Measurements from ENCODE around the gene KCNH6. TPM values are rescaled to one million over a fixed set of nuclear protein-coding genes. Genes with fewer than 3 reads are reported as not detected.

The KCNH6 gene
- total and polyA plus RNA-seq, 2 donors from 2014 or later: 0.57 to 4.8 TPM

DNA sequence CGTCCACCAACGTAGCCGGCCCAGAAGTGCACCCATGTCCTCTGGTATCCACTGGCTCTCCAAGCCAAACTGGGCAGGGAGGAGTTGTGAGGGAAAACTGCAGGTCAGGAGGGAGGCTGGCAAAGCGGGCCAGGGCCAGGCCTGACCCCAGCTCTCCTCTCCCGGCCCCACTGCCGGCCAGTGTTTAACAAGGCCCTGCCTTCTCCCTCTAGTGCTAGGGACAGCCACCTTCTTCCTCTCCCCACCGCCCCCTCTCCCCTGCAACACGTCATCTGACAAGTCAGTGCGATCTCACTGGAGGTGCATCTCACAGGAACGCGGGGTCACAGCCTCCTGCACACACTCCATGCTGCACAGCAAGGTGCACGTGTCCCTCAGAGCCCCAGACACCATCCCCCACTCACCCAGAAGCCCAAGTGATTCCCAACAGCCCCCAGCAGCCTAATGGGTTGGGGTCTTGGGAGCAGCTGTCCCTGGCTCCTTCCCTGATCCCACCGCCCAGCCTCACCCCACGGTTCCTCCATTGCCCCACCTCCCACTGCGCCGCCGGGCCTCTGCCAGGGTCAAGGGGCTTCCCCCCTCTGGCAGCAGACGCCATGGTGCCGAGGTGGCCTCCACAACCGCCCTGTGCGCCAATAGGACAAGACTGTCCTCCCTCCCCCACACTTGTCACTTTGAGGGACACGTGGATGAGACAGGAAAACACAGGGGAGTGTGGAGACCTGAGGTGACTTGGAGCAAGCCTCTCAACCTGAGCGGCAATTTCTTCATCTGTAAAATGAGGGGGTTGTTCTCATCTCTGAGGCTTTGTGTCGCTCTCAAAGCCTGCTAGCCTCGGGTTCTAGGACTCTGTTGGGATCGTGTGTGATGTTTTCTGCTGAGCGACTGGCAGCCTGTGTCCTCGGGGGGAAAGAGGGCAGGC is 47.4 kb upstream of the KCNH6 start:
- intact Hi-C loops (cut with DNase I): no loop called here
- Histone ChIP-seq H3K4me3 (ENCODE audit: low read length in 3 of 3) (no peak overlapping the region), H3K9ac (ENCODE audit: low read length in 3 of 3) (no peak overlapping the region), H3K27ac (ENCODE audit: low read depth in 2 of 2, low read length in 2 of 2) (no peak overlapping the region), H3K4me1 (ENCODE audit: control insufficient read depth in 2 of 3, insufficient read depth in 2 of 3, low read depth in 1 of 3, low read length in 3 of 3) (peaks cover 0 to 12% (median 3%) of the 10 kb centered on the region in 3 donors), H3K36me3 (ENCODE audit: control insufficient read depth in 2 of 3, insufficient read depth in 3 of 3, low read length in 3 of 3) (no peaks in the 10 kb centered on the region), H3K27me3 (ENCODE audit: control insufficient read depth, insufficient read depth, low read length) (peaks cover 4% of the 10 kb centered on the region), H3K9me3 (ENCODE audit: control insufficient read depth in 2 of 3, insufficient read depth in 1 of 3, low read length in 3 of 3) (no peaks in the 10 kb centered on the region)
- peak in 3 of 5 donors; percentile 25 to 70 (median 44) for DNase-seq
- TF ChIP-seq, protein P1, sequence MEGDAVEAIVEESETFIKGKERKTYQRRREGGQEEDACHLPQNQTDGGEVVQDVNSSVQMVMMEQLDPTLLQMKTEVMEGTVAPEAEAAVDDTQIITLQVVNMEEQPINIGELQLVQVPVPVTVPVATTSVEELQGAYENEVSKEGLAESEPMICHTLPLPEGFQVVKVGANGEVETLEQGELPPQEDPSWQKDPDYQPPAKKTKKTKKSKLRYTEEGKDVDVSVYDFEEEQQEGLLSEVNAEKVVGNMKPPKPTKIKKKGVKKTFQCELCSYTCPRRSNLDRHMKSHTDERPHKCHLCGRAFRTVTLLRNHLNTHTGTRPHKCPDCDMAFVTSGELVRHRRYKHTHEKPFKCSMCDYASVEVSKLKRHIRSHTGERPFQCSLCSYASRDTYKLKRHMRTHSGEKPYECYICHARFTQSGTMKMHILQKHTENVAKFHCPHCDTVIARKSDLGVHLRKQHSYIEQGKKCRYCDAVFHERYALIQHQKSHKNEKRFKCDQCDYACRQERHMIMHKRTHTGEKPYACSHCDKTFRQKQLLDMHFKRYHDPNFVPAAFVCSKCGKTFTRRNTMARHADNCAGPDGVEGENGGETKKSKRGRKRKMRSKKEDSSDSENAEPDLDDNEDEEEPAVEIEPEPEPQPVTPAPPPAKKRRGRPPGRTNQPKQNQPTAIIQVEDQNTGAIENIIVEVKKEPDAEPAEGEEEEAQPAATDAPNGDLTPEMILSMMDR (IDR thresholded peaks at IDR 0.05; ENCODE audit: borderline replicate concordance, extremely low read depth, insufficient read depth): no peak
- no peak for FAIRE-seq

DNA sequence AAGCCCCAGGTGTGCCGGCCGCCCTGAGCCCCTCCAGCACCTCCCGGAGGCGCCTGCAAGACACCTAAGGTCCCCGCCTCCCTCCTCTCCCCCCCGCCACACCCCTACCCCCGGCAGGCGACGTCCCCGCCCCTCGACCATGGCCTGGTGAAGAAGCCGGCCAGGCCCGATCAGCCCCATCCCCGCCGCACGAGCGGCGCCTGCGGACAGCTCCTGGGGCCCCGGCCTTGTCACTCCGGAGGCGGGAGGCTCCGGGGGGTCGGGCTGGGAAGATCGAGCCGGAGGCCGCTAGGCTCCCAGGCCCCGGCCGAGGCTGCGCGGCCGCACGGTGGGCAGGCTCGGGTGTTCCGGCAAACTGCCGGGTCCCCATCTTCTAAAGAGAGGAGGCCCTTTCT is 46.7 kb upstream of the KCNH6 start:
- Histone ChIP-seq H3K9me3 (ENCODE audit: control insufficient read depth in 2 of 3, insufficient read depth in 1 of 3, low read length in 3 of 3) (no peaks in the 10 kb centered on the region), H3K36me3 (ENCODE audit: control insufficient read depth in 2 of 3, insufficient read depth in 3 of 3, low read length in 3 of 3) (no peaks in the 10 kb centered on the region), H3K9ac (ENCODE audit: low read length in 3 of 3) (no peak overlapping the region), H3K27me3 (ENCODE audit: control insufficient read depth, insufficient read depth, low read length) (peaks cover 4% of the 10 kb centered on the region), H3K4me1 (ENCODE audit: control insufficient read depth in 2 of 3, insufficient read depth in 2 of 3, low read depth in 1 of 3, low read length in 3 of 3) (peaks cover 0 to 12% (median 3%) of the 10 kb centered on the region in 3 donors), H3K27ac (ENCODE audit: low read depth in 2 of 2, low read length in 2 of 2) (no peak overlapping the region), H3K4me3 (ENCODE audit: low read length in 3 of 3) (peak overlapping the region in 1 of 3 donors; percentile 66)
- DNase-seq (peak in 4 of 5 donors; percentile 51 to 78 (median 56)), FAIRE-seq (no peak)
- intact Hi-C loops (cut with DNase I): no loop called here
- TF ChIP-seq, protein P1 (IDR thresholded peaks at IDR 0.05; ENCODE audit: borderline replicate concordance, extremely low read depth, insufficient read depth): no peak

DNA sequence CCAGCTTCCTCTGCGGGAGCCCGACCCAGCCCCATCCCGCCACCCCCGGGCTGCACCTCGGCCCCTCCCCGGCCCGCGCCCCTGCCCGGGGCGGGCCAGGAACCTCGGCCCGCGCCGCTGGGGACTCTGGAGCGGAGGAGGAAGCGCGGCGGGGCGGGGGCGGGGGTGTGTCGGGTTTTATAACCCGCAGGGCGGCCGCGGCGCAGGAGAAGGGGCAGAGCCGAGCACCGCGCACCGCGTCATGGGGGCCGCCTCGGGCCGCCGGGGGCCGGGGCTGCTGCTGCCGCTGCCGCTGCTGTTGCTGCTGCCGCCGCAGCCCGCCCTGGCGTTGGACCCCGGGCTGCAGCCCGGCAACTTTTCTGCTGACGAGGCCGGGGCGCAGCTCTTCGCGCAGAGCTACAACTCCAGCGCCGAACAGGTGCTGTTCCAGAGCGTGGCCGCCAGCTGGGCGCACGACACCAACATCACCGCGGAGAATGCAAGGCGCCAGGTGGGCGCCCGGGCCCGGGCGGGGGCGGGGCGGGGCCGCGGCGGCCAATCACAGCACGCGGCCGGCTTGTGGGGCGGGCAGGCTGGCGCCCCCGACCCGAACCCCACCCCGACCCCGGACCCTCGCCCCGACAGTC is 46.2 kb upstream of the KCNH6 start, which contains the start of gene ACE:
Gene ACE, plus strand, starts transcription at position 208 of the 626 bp plus-strand sequence. Its CDS starts 34 bp downstream, at position 242.
- Histone ChIP-seq H3K9ac (ENCODE audit: low read length in 3 of 3) (peak within 1 kb of the TSS in 1 of 3 donors; percentile 34), H3K4me1 (ENCODE audit: control insufficient read depth in 2 of 3, insufficient read depth in 2 of 3, low read depth in 1 of 3, low read length in 3 of 3) (peaks cover 0 to 12% (median 3%) of the 10 kb centered on the region in 3 donors), H3K27me3 (ENCODE audit: control insufficient read depth, insufficient read depth, low read length) (peaks cover 4% of the 10 kb centered on the region), H3K4me3 (ENCODE audit: low read length in 3 of 3) (peak within 1 kb of the TSS in 2 of 3 donors; percentile 28 to 66), H3K27ac (ENCODE audit: low read depth in 2 of 2, low read length in 2 of 2) (no peak within 1 kb of the TSS), H3K9me3 (ENCODE audit: control insufficient read depth in 2 of 3, insufficient read depth in 1 of 3, low read length in 3 of 3) (no peaks in the 10 kb centered on the region), H3K36me3 (ENCODE audit: control insufficient read depth in 2 of 3, insufficient read depth in 3 of 3, low read length in 3 of 3) (no peaks in the 10 kb centered on the region)
- TF ChIP-seq, protein P1 (IDR thresholded peaks at IDR 0.05; ENCODE audit: borderline replicate concordance, extremely low read depth, insufficient read depth): peak; percentile 2
- DNase-seq: peak in 4 of 5 donors; percentile 61 to 79 (median 68)
- intact Hi-C loops (cut with DNase I): no loop called here
- FAIRE-seq: no peak
